Activated naive CD4-positive, alpha-beta T cell treated with anti-CD3 and anti-CD28 coated beads, Interleukin-2, amount 50 U/mL, for 24 hours (primary cell): ENCODE results near the gene THEMIS.
"Not testable (repeated sequence)": the region's sequence is repeated elsewhere in the genome, so short reads cannot be mapped to it uniquely, and the experiment has no call there.

ENCODE experiments used
- H3K27ac Mint-ChIP-seq: one replicate; pipeline ENCODE4 v1.8.0; 2021; ENCODE audit warnings: mild to moderate bottlenecking, mixed read lengths
- H3K27me3 Mint-ChIP-seq: one replicate; pipeline ENCODE4 v1.8.0; 2021; ENCODE audit warnings: mixed read lengths
- H3K36me3 Mint-ChIP-seq: one replicate; pipeline ENCODE4 v1.8.0; 2021; ENCODE audit warnings: mixed read lengths
- H3K4me1 Mint-ChIP-seq: one replicate; pipeline ENCODE4 v1.8.0; 2021; ENCODE audit warnings: mixed read lengths
- H3K4me3 Mint-ChIP-seq: one replicate; pipeline ENCODE4 v1.8.0; 2021; ENCODE audit warnings: mild to moderate bottlenecking, mixed read lengths
- H3K9me3 Mint-ChIP-seq: one replicate; pipeline ENCODE4 v1.8.0; 2021; ENCODE audit warnings: mixed read lengths

THEMIS gene

DNA sequence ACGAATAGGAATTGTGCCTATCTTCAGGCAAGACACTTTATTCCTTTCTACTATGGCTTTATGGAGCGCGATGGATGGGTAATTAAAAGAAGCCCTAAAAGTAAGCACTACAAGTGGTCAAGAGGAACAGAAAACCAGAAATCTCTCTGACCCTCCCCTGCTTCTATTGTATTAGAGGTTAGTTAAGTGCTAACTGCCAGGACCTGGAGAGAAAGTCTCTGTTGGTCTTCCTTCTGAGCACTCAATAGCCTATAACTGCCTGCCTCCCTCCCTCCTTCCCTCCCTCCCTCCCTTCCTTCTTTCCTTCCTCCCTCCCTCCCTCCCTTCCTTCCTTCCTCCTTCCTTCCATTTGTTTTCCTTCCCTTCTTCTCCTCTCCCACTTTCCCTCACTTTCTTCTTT lies 190.2 kb downstream of the THEMIS start:
- H3K27me3 Mint-ChIP-seq = no peaks in the 10 kb centered on the region
- H3K9me3 Mint-ChIP-seq = no peaks in the 10 kb centered on the region
- peaks cover 10% of the 10 kb centered on the region for H3K4me1 Mint-ChIP-seq
- H3K36me3 Mint-ChIP-seq = peaks cover 35% of the 10 kb centered on the region
- H3K4me3 Mint-ChIP-seq = no peak overlapping the region
- no peak overlapping the region for H3K27ac Mint-ChIP-seq

DNA sequence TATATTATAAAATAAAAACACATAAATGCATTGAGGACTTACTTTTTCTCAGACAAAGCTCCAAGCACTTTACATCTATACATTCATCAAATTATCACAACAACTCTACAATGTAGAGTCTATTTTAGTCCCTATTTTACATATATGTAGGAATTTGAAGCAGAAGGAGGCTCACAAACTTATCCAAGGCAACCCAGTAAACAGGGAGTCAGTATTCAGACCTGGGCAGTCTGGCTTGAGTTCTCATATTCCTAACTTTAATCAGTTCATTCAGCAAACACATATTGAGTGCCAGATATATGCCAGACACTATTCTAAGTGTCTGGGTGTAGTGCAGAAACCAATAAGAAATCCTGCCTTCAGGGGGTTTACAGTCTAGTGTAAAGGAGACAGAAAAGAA lies 194.6 kb downstream of the THEMIS start:
- Mint-ChIP-seq H3K36me3 (peaks cover 39% of the 10 kb centered on the region), H3K27me3 (no peaks in the 10 kb centered on the region), H3K9me3 (no peaks in the 10 kb centered on the region)

DNA sequence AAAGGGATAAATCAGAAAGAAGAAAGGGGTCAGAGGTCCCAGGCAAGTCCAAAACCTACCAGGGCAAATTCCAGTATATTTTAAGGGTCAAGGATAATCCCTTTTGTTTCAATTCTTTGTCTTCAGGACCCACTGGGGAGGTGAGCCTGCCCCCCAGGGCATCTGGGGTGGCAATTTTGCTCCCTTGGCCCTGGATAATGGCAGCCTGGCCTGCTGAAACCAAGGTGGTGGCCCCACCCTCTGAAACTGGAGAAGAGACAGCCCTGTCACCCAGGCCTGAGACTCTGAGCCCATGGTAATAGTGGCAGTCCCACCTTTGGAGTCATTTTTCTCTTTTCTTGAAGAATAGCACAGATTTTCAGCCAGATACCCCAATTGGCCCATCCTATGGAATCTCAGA lies 205.8 kb downstream of the THEMIS start:
- Mint-ChIP-seq H3K9me3 (peaks cover 10% of the 10 kb centered on the region), H3K36me3 (peaks cover 34% of the 10 kb centered on the region), H3K4me1 (no peaks in the 10 kb centered on the region), H3K4me3 (no peak overlapping the region), H3K27ac (no peak overlapping the region), H3K27me3 (no peaks in the 10 kb centered on the region)

More for the DNA sequence above, 194.6 kb downstream of the THEMIS start:
- Mint-ChIP-seq H3K27ac (no peak overlapping the region), H3K4me1 (no peaks in the 10 kb centered on the region), H3K4me3 (no peak overlapping the region)

DNA sequence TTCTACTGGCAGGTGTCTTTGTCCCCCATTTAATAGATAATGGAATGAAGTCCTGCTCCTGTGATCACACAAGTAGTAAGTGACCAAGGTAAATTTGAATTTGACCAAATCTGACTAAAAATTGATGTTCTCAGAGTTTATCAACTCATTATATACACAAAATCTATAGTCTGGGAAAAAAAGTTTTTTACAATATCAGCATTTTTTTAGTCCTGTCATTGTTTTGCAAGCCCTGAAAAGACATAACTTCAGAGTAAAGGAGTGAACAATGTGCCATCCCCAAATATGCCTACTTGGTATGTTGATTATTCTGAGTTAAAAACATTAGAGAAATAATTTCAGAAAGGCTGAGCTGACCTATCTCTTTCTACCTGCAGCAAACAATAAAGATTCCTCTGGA lies 209.7 kb downstream of the THEMIS start:
- H3K4me3 Mint-ChIP-seq = no peak overlapping the region
- no peak overlapping the region for H3K27ac Mint-ChIP-seq
- no peaks in the 10 kb centered on the region for H3K4me1 Mint-ChIP-seq
- no peaks in the 10 kb centered on the region for H3K27me3 Mint-ChIP-seq
- H3K9me3 Mint-ChIP-seq = peaks cover 21% of the 10 kb centered on the region
- H3K36me3 Mint-ChIP-seq = peaks cover 33% of the 10 kb centered on the region

DNA sequence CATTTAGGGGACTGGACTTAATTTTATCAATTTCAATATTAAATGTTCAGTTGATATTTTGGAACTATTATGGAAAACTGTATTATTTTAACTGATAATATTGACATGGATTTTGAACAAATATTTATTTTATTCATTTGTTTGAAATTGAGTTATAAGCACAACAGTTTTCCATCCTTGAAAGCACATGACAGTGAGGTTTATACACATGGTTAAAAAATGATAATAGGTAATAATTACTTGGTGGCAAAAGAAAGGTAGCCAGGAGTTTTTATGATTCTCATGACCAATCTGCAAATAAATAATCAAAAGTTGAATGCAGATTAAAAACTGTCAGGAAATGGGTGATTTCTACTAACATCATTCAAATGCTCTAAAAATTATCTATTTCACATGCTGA lies 210.3 kb downstream of the THEMIS start:
- H3K36me3 Mint-ChIP-seq = peaks cover 33% of the 10 kb centered on the region
- peaks cover 23% of the 10 kb centered on the region for H3K9me3 Mint-ChIP-seq
- H3K27ac Mint-ChIP-seq = no peak overlapping the region

DNA sequence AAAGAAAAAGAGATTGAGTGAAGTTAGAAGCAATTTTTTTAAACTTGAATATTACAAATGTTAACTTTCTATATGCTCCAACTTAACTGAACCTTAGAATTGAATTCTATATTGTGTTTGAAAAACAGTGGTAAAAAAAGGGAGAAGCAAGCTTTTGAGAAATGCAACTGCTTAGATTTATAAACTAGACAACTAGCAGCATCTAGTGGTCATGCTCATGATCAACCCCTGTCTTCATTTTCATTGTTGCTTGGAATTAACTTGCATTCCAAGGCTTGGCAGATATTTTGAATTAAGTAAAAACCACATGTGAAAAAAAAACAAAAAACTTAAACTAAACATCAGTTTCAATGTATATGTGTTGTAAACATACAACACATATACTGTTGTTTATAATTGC lies 210.8 kb downstream of the THEMIS start:
- Mint-ChIP-seq H3K9me3 (peaks cover 23% of the 10 kb centered on the region), H3K4me3 (no peak overlapping the region), H3K27ac (no peak overlapping the region), H3K4me1 (no peaks in the 10 kb centered on the region), H3K27me3 (no peaks in the 10 kb centered on the region), H3K36me3 (peaks cover 30% of the 10 kb centered on the region)

More for the DNA sequence above, 210.3 kb downstream of the THEMIS start:
- Mint-ChIP-seq H3K27me3 (no peaks in the 10 kb centered on the region), H3K4me3 (no peak overlapping the region), H3K4me1 (no peaks in the 10 kb centered on the region)

DNA sequence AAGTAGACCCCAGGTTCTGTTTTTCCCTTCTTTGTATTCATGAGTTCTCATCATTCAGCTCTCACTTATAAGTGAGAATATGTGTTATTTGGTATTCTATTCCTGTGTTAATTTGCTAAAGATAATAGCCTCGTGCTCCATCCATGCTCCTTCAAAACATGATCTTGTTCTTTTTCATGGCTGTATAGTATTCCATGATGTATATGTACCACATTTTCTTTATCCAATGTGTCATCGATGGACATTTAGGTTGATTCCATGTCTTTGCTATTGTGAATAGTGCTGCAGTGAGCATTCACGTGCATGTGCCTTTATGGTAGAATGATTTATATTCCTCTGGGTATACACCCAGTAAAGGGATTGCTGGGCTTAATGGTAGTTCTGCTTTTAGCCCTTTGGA lies 213.4 kb downstream of the THEMIS start:
- not testable (repeated sequence) for H3K4me3 Mint-ChIP-seq, H3K27ac Mint-ChIP-seq, H3K27me3 Mint-ChIP-seq, H3K4me1 Mint-ChIP-seq
- H3K9me3 Mint-ChIP-seq = peaks cover 30% of the 10 kb centered on the region
- H3K36me3 Mint-ChIP-seq = peaks cover 27% of the 10 kb centered on the region

DNA sequence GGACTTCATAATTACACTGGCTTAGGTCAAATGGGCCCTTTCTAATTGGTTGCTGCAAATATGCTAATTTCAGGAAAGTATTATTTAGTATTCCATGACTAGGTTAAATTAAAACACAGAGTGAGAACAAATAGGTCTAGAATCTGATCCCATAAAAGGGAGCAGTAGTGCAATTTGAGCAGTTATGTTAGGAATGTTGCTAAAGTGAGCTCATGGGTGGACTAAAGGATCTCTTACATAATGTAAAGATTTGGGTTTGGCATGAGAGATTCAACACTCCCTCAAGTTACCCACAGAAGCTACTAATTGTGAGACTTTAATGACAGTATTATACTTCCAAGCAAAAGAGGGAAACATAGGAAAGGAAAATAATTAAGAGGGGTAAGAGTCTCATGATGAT lies 214.8 kb downstream of the THEMIS start:
- H3K27me3 Mint-ChIP-seq = no peaks in the 10 kb centered on the region

DNA sequence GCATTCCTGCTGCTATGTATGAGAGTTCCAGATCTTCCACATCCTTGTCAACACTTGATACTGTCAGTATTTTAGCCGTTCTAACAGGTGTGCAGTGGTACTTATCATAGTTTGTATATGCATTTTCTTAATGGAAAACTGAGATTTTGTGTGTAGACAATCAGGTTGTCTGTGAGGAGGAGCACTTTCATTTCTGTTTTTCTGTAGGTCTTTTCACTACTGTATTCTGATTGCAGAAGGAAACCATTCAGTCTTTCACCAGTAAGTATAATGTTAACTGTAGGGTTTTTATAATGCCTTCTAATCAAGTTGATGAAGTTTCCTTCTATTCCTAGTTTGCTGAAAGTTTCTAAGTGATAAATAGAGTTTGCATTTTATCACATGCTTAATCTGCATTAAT lies 216.4 kb downstream of the THEMIS start:
- no peaks in the 10 kb centered on the region for H3K27me3 Mint-ChIP-seq

More for the DNA sequence above, 214.8 kb downstream of the THEMIS start:
- no peak overlapping the region for H3K27ac Mint-ChIP-seq
- H3K4me1 Mint-ChIP-seq = no peaks in the 10 kb centered on the region
- peaks cover 24% of the 10 kb centered on the region for H3K36me3 Mint-ChIP-seq
- H3K9me3 Mint-ChIP-seq = peaks cover 30% of the 10 kb centered on the region
- no peak overlapping the region for H3K4me3 Mint-ChIP-seq

More for the DNA sequence above, 216.4 kb downstream of the THEMIS start:
- H3K27ac Mint-ChIP-seq = no peak overlapping the region
- H3K4me1 Mint-ChIP-seq = no peaks in the 10 kb centered on the region
- no peak overlapping the region for H3K4me3 Mint-ChIP-seq
- H3K9me3 Mint-ChIP-seq = peaks cover 30% of the 10 kb centered on the region
- peaks cover 15% of the 10 kb centered on the region for H3K36me3 Mint-ChIP-seq
